NCI-H1092 treated with DMSO at 0.1 percent for 48 hours (cell line): ENCODE measurements around the gene NHSL2.
"Not testable (repeated sequence)": the region's sequence is repeated elsewhere in the genome, so short reads cannot be mapped to it uniquely, and the experiment has no call there.

Source experiments
- DNase-seq: peaks from one replicate; lab custom pipeline; 2025; lab: John Stamatoyannopoulos, UW

The NHSL2 gene

GRCh38 chrX:72131317-72132294 lies 221.0 kb downstream of the NHSL2 start, which contains the start of gene RTL5:
Gene RTL5, minus strand, starts transcription at chrX:72131915.
- peak; percentile 96 for DNase-seq

- no peak for DNase-seq
Observed at GRCh38 chrX:72132456-72132855, 221.8 kb downstream of the NHSL2 start.

- no peak for DNase-seq
Observed at GRCh38 chrX:72133851-72134546, 223.4 kb downstream of the NHSL2 start.

- no peak for DNase-seq
Observed at GRCh38 chrX:72137846-72138495, 227.3 kb downstream of the NHSL2 start.

- DNase-seq = no peak
Observed at GRCh38 chrX:72139538-72139937, 228.9 kb downstream of the NHSL2 start.

- peak; percentile 34 for DNase-seq
Observed at GRCh38 chrX:72141372-72142004, 230.8 kb downstream of the NHSL2 start.

- peak; percentile 98 for DNase-seq
Observed at GRCh38 chrX:72142094-72142793, 231.6 kb downstream of the NHSL2 start.

GRCh38 chrX:72142794-72143608 lies 232.4 kb downstream of the NHSL2 start:
- DNase-seq = peak; percentile 38

GRCh38 chrX:72143609-72143907 lies 232.9 kb downstream of the NHSL2 start:
- DNase-seq = peak; percentile 30

GRCh38 chrX:72145181-72145580 lies 234.5 kb downstream of the NHSL2 start:
- no peak for DNase-seq

- DNase-seq = no peak
Observed at GRCh38 chrX:72146527-72146926, 235.9 kb downstream of the NHSL2 start.

GRCh38 chrX:72158773-72159172 lies 248.1 kb downstream of the NHSL2 start:
- DNase-seq = no peak

GRCh38 chrX:72159769-72160168 lies 249.1 kb downstream of the NHSL2 start:
- DNase-seq = no peak

- DNase-seq = no peak
Observed at GRCh38 chrX:72165551-72165950, 254.9 kb downstream of the NHSL2 start.

GRCh38 chrX:72169008-72169728 lies 258.5 kb downstream of the NHSL2 start:
- DNase-seq = no peak

- DNase-seq = not testable (repeated sequence)
Observed at GRCh38 chrX:72176289-72176688, 265.6 kb downstream of the NHSL2 start.

- DNase-seq = no peak
Observed at GRCh38 chrX:72176981-72177380, 266.3 kb downstream of the NHSL2 start.

- peak; percentile 55 for DNase-seq
Observed at GRCh38 chrX:72180539-72180938, 269.9 kb downstream of the NHSL2 start.

- DNase-seq = peak; percentile 99
Observed at GRCh38 chrX:72181178-72182125, 270.8 kb downstream of the NHSL2 start, which contains the start of gene PIN4. Gene PIN4, plus strand, starts transcription at chrX:72181757. Its CDS starts 29 bp downstream, at chrX:72181786.
